AML-193 (cell line): Measurements from ENCODE around the gene CYB5B.
"Not testable (repeated sequence)": the region's sequence is repeated elsewhere in the genome, so short reads cannot be mapped to it uniquely, and the experiment has no call there.

Experiments used
- DNase-seq, 2 experiments: peaks; one replicate each; lab custom pipeline; 2025; lab: John Stamatoyannopoulos, UW

CYB5B gene

GRCh38 chr16:69410219-69410990, 14.0 kb upstream of the CYB5B start:
- no peak for DNase-seq

- no peak for DNase-seq
These were observed 13.1 kb upstream of the CYB5B start for GRCh38 chr16:69411064-69411985.

GRCh38 chr16:69412287-69412686, 12.1 kb upstream of the CYB5B start:
- DNase-seq = no peak

GRCh38 chr16:69413045-69413664, 11.3 kb upstream of the CYB5B start:
- no peak for DNase-seq

GRCh38 chr16:69417520-69418199, 6.8 kb upstream of the CYB5B start:
- DNase-seq = no peak

- no peak for DNase-seq
These were observed 4.5 kb upstream of the CYB5B start for GRCh38 chr16:69419956-69420355.

- no peak for DNase-seq
These were observed 1.2 kb upstream of the CYB5B start for GRCh38 chr16:69423189-69423588.

- no peak for DNase-seq
These were observed 741 bp downstream of the CYB5B start for GRCh38 chr16:69424935-69425784.

- DNase-seq = no peak
These were observed 4.2 kb downstream of the CYB5B start for GRCh38 chr16:69428652-69429051.

GRCh38 chr16:69429058-69429640, 4.7 kb downstream of the CYB5B start:
- DNase-seq = not testable (repeated sequence)

- no peak for DNase-seq
These were observed 7.6 kb downstream of the CYB5B start for GRCh38 chr16:69431948-69432468.

GRCh38 chr16:69434066-69434465, 9.6 kb downstream of the CYB5B start:
- no peak for DNase-seq

GRCh38 chr16:69435977-69436820, 11.8 kb downstream of the CYB5B start:
- DNase-seq = peak; percentile 45 to 58

GRCh38 chr16:69436896-69437295, 12.5 kb downstream of the CYB5B start:
- peak; percentile 44 to 56 for DNase-seq

GRCh38 chr16:69438465-69438864, 14.0 kb downstream of the CYB5B start:
- no peak for DNase-seq

- DNase-seq = no peak
These were observed 15.8 kb downstream of the CYB5B start for GRCh38 chr16:69440250-69440649.

- DNase-seq = not testable (repeated sequence)
These were observed 16.6 kb downstream of the CYB5B start for GRCh38 chr16:69441030-69441429.

- no peak for DNase-seq
These were observed 19.7 kb downstream of the CYB5B start for GRCh38 chr16:69443927-69444631.
